NT2/D1 (cell line): ENCODE results near the gene IPPK.
"Not testable (repeated sequence)": the region's sequence is repeated elsewhere in the genome, so short reads cannot be mapped to it uniquely, and the experiment has no call there.

Experiments used
- DNase-seq: peaks from one replicate; pipeline ENCODE4 v3.0.0-alpha.2; 2011; ENCODE audit warnings: low read depth, low spot score
- H3K27me3 ChIP-seq: 2 replicates; pipeline ENCODE4 v1.6.0; 2011; ENCODE audit warnings: mild to moderate bottlenecking; ENCODE audit not compliant: insufficient read length, insufficient read depth
- H3K36me3 ChIP-seq: 2 replicates; pipeline ENCODE4 v1.6.1; 2011; ENCODE audit warnings: mild to moderate bottlenecking, low read length, mixed read lengths; ENCODE audit not compliant: insufficient read depth, insufficient read length
- H3K4me1 ChIP-seq: 2 replicates; pipeline ENCODE4 v1.5.1; 2011; ENCODE audit not compliant: insufficient read depth, insufficient read length
- H3K4me3 ChIP-seq: 2 replicates; pipeline ENCODE4 v1.5.1; 2011; ENCODE audit warnings: low read depth; ENCODE audit not compliant: insufficient read length
- H3K9ac ChIP-seq: 2 replicates; pipeline ENCODE4 v1.6.0; 2011; ENCODE audit warnings: low read depth; ENCODE audit not compliant: insufficient read length
- H3K9me3 ChIP-seq: 2 replicates; pipeline ENCODE4 v1.5.1; 2011; ENCODE audit warnings: mild to moderate bottlenecking, low read length; ENCODE audit not compliant: insufficient read depth
- SUZ12 ChIP-seq: IDR thresholded peaks from 2 replicates; pipeline ENCODE4 v1.6.1; 2011; ENCODE audit not compliant: insufficient read length, insufficient read depth; ENCODE audit errors: extremely low read depth
- YY1 ChIP-seq: IDR thresholded peaks from 2 replicates; pipeline ENCODE4 v1.6.1; 2011; ENCODE audit not compliant: insufficient read length, insufficient read depth
- ZNF274 ChIP-seq: IDR thresholded peaks from 2 replicates; pipeline ENCODE4 v1.6.1; 2011; ENCODE audit warnings: mild to moderate bottlenecking, low read depth, low read length

IPPK gene

GRCh38 chr9:92626484-92626883 is 43.4 kb downstream of the IPPK start:
- Histone ChIP-seq H3K9ac (no peak overlapping the region), H3K4me1 (no peaks in the 10 kb centered on the region), H3K4me3 (no peak overlapping the region), H3K36me3 (peaks cover 38% of the 10 kb centered on the region), H3K27me3 (no peaks in the 10 kb centered on the region), H3K9me3 (no peaks in the 10 kb centered on the region)
- DNase-seq = no peak
- TF ChIP-seq ZNF274 (no peak), YY1 (no peak), SUZ12 (no peak)

GRCh38 chr9:92623936-92624335 is 46.0 kb downstream of the IPPK start:
- peaks cover 44% of the 10 kb centered on the region for H3K36me3 ChIP-seq
- H3K4me3 ChIP-seq, H3K4me1 ChIP-seq, DNase-seq, H3K27me3 ChIP-seq, H3K9me3 ChIP-seq, H3K9ac ChIP-seq: not testable (repeated sequence)

- no peak overlapping the region for H3K9ac ChIP-seq
- H3K36me3 ChIP-seq = peaks cover 69% of the 10 kb centered on the region
- no peak for DNase-seq
- no peak overlapping the region for H3K4me3 ChIP-seq
- no peaks in the 10 kb centered on the region for H3K9me3 ChIP-seq
- TF ChIP-seq YY1 (no peak), ZNF274 (no peak), SUZ12 (no peak)
- H3K27me3 ChIP-seq = no peaks in the 10 kb centered on the region
- H3K4me1 ChIP-seq = no peaks in the 10 kb centered on the region
These were observed 49.1 kb downstream of the IPPK start for GRCh38 chr9:92620845-92621244.

GRCh38 chr9:92619601-92620300 is 50.2 kb downstream of the IPPK start:
- no peaks in the 10 kb centered on the region for H3K9me3 ChIP-seq
- H3K36me3 ChIP-seq = peaks cover 77% of the 10 kb centered on the region
- no peak overlapping the region for H3K9ac ChIP-seq
- no peaks in the 10 kb centered on the region for H3K27me3 ChIP-seq
- no peak for TF ChIP-seq ZNF274
- DNase-seq = no peak
- no peak overlapping the region for H3K4me3 ChIP-seq
- no peaks in the 10 kb centered on the region for H3K4me1 ChIP-seq

GRCh38 chr9:92618633-92619225 is 51.2 kb downstream of the IPPK start:
- TF ChIP-seq SUZ12 = no peak
- Histone ChIP-seq H3K27me3 (no peaks in the 10 kb centered on the region), H3K9ac (no peak overlapping the region), H3K4me1 (no peaks in the 10 kb centered on the region), H3K9me3 (no peaks in the 10 kb centered on the region), H3K4me3 (no peak overlapping the region), H3K36me3 (peaks cover 77% of the 10 kb centered on the region)
- DNase-seq = no peak

- TF ChIP-seq ZNF274 = no peak
- TF ChIP-seq SUZ12 = no peak
- TF ChIP-seq YY1 = no peak
- peaks cover 81% of the 10 kb centered on the region for H3K36me3 ChIP-seq
These were observed 51.9 kb downstream of the IPPK start for GRCh38 chr9:92617951-92618510.

GRCh38 chr9:92617195-92617813 is 52.6 kb downstream of the IPPK start:
- peaks cover 88% of the 10 kb centered on the region for H3K36me3 ChIP-seq

More at GRCh38 chr9:92617951-92618510, 51.9 kb downstream of the IPPK start:
- H3K9ac ChIP-seq = no peak overlapping the region
- no peaks in the 10 kb centered on the region for H3K4me1 ChIP-seq
- H3K4me3 ChIP-seq = no peak overlapping the region
- no peaks in the 10 kb centered on the region for H3K27me3 ChIP-seq
- DNase-seq = no peak
- no peaks in the 10 kb centered on the region for H3K9me3 ChIP-seq

More at GRCh38 chr9:92617195-92617813, 52.6 kb downstream of the IPPK start:
- Histone ChIP-seq H3K4me3 (no peak overlapping the region), H3K9ac (no peak overlapping the region), H3K9me3 (no peaks in the 10 kb centered on the region), H3K27me3 (no peaks in the 10 kb centered on the region), H3K4me1 (no peaks in the 10 kb centered on the region)
- no peak for TF ChIP-seq ZNF274
- DNase-seq = no peak
